HuH-7.5 (cell line): ENCODE results near the gene NTM.

Source experiments
- DNase-seq: peaks from one replicate; pipeline ENCODE4 v3.0.0; 2011; ENCODE audit warnings: low spot score

The NTM gene

DNA sequence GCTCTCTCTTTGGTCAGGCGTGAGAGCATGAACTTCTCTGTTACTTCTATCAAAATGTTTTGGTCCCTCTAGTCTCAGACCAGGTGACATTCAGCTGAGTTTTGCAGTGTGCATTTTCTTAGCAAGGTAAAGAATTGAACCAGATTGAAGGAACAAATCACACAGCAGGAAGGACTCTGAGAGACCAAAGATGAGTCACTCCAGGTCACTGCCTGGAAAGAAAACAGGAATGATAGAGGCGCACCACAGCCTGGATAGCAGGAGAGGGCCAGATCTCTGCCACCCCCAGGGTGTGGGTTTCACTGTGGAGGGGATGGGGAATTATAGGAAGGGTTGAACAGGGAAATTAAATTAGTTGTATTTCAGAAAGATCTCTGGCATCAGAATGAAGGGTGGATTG, 788.3 kb downstream of the NTM start:
- DNase-seq = no peak

DNA sequence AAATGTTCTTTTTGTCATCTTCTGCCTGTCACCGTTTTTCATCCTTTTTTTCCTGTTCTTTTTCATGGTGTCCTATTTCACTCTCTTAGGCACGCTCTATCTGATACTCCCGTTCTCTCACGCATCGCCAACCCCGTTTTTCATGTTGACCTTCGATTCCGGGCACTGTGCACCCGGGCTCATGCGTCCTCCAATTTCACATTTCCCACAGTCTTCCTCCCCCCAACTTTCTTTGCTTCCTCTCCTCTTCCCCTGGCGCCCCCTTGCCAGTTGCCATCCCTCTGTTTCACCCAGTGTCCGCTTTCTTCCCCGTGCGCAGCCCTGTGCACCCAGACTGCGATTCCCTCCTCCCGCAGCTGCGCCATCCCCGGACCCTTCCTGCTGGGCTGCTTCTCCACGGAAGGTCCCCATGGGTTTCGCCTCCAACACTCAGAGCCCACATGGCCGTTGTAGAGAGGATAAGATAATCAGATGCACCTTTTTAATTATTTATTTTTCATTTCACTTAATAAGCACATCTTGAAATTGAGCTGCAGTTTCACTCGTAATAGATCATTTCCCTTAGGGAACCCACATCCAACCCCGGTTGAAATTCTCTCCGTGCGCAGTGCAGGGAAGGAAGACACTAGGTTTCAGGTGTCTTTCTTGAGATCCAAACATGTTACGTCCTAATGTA, 791.1 kb downstream of the NTM start:
- no peak for DNase-seq

DNA sequence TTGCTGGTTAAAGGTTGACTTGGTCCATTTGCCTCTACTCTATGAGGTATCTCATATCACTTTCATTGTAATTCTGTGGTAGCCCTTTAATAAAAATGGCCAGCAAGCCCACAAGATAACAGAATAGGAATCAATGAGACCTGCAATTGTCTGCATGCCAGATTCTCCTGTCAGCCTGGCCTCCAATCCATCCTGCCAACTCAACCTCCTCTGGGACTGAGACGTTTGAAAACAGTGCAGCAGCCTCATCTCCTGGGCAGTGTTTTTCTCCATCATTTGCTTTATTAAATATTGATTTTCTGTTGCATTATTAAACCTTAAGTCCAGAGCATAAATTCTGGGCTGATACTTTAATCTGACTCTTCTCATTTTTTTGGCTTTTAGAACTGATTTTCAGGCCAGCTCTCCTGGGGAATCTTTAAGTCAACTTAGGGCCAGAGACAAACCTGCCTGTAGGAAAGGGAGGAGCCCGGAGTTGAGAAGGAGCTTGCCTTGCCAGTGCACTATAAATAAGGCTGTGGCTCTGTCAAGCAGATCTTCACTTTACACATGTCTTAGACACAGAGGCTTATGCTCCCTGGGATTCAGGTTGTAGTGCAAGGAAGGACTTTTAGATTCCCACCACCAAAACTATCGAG, 798.0 kb downstream of the NTM start:
- DNase-seq = no peak

DNA sequence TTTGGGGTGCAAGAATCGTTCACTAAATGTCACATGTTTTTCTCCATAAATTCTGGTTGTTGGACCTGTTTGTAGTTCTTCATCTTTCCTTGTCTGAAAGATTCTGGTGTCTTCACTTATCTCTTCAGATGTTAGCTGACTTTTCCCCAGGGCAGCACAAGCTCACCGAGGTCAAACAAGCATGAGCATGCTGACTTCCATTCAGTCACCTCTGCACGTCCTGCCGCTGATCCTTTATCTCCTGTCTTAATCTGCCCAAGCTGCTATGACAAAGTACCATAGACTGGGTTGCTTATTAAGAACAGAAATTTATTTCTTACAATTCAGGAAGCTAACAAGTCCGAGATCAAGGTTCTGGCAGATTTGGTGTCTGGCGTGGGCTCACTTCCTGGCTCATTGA, 800.6 kb downstream of the NTM start:
- DNase-seq = no peak

DNA sequence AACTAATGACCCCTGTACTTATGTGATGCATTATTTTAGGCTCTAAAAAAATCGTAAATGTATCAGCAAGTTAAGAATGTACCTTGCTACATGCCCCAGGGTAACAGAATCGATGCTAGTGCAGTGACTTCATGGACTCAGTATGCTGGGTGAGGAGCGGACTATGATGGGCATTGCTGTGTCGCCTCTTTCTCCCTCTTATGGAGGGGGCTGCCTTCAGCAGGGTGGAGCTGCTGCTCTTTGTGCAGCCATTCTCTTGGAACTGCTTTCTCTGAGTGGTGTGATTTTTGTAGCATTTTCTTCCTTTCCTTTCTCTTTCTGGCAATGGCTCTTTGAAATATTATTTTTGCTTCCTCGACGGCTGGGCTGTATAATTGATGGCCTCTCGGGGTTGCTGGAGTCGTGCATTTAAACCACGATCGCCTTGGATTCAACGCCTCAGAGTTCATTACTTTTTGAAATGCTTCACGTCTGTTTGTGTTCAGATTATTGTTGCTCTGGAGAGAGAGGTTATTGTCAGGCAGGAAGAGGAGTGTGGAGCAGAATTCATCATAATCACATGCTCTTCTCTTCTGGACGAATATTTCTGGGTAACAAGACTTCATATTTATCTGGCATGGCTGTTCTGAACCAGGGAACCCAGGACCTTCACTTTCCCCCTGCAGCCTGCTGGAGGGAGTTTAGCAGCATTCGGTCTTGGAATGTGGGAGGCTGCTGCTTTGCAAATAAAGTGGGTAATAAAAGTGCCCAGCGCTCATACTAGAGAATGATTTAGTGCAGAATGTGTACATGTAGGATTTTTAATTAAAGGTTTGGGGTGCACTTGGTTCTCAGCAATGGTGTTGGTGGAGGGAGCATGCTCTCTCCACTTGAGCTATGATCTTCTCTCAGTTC, 804.2 kb downstream of the NTM start:
- no peak for DNase-seq

DNA sequence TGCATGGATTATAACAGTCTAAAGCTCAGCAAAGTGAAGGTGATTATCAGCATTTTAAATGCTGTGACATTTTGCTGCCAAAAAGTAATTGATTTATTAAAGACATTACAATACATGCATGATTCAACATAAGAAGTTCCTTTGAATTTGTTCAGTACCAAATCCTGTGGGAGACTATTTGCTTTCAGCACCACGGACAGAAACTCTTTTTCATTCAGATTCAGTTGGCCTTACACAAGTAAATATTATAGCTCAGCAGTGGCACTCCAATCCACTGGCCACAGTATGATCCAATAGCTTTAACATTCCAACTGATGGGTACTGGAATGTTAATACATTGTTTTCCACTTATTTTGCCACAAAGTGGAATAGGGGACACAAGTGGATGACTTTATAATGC, 806.7 kb downstream of the NTM start:
- no peak for DNase-seq

DNA sequence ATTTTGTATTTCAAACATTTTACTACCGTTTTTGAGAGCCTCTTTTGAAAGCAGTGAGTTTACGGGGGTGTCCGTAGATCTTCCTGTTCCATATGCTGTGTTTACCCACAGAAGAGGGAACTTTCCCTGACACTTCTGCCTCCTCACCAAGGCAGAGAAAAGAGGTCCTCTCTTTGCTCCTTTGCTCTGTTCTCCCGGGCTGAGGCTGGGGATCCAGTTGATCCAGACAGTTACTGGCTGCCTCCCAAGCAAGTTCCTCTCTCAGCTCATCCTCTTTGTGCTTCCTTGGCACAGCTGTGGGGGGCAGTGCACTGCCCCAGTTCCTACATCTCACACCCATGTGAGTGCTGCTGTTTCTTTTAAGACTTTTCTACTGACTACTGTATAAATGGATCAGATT, 813.7 kb downstream of the NTM start:
- DNase-seq = no peak

DNA sequence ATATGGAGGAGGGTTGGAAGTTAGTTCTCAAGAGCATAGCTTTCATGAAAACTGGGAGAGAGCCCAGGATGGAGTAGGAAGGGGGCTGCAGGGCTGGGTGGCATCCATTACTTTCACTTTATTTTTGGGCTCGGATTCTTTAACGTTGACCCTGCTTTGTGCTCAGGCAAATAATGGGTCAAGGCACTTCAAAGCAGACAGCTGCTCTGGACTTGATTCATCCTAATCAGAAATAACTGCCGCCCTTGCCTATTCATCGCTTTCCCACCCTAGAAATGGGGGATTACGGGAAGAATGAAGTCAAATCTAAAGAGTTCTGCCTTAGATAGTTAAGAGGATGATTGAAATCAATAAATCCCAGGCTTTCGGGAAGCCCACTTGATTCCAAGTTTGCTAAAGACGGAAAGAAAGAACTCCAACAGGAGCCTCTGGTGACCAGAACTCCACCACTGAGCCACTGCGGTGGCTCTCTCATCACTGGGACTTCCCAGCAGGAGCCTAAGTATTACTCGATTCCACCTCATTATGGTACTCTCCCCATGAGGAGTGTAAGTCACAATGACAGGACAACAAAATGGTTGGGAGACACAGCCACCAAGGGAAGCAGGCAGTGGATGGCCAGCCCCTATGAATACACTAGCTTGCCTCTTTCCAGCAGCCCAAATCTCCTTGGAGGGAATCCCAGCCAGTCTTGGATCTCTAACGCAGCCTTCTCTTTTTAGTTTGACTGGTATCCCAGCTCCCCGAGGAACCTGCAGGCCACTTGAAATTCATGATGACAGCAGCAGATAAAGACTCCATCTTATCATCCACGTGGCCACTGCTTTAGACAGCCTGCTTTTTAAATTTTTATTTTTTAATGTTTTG, 815.5 kb downstream of the NTM start:
- no peak for DNase-seq

DNA sequence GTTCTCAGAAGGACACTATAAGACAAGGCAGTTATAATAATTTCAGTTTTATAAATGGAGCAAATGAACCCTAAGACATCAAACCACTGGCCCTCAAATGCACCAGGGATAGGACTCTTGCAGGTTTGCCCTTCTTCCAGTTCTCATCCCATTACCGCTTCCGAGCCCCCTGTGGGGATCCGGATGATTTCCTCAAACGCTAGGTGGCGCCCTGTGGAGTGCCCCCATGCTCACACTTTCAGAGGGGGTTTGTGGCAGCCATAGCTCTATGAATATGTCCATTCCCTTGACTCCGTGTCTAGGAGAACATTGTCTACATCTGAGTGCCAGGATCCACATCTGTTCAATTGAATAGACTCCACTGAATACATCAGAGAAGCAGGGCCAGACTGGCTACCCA, 816.3 kb downstream of the NTM start:
- no peak for DNase-seq

DNA sequence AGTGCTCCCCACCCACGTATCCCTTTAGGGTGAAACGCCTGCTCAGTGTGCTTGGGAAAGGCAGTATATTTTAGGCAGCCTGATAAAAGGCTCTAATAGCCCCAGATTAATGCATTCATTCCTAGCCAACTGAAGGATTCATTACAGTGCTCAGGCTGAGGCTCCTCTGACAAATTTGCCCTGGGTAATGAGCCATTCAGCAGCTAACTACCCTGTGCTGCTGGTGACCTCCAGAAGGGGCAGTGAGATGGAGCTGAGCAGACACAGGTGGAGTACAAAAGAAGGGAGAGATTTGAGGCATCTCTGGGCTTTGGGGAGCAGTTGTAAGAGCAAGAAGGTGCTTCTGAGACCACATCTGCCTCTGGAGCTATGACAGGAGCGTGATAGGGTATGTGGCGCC, 817.0 kb downstream of the NTM start:
- DNase-seq = no peak

DNA sequence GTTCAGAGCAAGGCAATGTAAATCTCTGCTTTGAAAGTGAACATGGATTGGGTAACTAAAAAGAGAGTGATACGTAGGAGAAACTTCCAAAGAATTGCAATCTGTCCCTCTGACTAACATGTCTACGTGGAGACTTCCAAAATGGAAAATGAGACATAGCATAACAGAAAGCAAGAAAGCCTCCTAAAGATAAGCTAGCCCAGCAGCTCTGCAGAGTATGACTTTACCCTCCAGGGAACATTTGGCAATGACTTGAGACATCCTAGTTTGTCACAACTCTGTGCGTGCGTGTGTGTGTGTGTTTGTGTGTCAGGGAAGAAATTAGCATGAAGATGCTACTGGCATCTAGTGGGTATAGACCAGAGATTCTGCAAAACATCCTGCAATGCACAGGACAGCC, 817.4 kb downstream of the NTM start:
- DNase-seq = no peak

DNA sequence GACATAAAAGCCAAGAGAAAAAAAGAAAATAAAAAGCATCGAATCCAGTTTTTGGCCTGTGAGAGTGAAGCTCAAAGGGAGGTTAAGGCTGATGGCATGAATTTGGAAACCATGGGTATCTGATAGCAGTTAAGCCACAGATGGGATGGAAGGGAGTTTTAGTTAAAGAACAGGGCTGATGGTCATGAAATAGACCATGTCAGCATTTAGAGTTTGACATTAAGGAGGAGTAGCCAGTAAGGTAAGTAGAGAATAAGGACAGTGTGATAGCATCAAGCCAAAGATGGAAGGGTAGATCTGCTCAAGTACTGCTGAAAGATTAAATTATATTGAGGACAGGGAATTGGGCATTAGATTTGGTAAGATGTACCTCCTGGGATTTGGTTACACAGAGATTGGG, 826.5 kb downstream of the NTM start:
- no peak for DNase-seq

DNA sequence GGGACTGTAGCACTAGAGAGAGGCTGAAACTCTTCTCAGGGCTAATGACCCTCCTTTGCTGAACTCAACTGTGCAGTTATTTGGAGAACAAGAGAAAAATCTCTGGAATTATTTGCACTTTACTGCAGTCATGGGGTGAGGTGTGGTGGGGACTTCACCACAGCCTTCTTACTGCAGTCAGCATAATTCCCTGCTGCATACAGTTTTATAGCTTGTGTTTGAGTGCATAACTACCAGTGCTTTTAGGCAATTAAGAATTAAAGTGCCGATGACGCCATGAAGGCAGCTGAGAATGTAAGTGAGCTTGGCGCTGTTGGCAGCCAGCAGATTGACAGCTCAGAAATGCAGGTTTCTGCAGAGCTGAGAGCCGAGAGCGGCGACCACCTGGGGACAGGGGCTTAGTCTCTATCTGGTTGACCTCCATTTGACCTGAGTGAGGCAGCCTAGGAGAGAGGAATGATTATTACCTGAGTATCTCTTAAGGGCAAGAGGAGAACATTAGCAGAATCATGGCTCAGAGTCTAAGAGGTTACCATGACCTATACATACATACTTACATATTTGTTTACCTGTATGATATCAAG, 830.0 kb downstream of the NTM start:
- DNase-seq = no peak

DNA sequence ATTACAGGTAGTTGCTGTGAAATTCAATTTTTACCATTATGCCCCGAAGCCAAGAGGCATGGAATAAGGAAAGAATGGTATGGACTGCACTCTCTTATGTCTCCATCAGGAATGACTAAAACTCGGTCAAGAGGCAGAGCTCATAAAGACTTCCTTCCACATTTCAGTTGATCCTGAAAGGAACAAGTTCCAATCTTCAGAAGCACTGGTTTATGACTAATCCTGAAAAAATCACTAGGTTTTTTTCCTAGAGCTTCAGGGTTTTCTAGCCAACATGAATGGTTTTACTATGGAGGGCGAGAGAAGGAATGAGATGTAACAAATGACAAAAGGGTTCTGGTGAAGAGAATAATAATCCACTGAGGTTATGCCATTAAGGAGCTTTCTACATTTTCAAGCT, 832.2 kb downstream of the NTM start:
- DNase-seq = no peak

DNA sequence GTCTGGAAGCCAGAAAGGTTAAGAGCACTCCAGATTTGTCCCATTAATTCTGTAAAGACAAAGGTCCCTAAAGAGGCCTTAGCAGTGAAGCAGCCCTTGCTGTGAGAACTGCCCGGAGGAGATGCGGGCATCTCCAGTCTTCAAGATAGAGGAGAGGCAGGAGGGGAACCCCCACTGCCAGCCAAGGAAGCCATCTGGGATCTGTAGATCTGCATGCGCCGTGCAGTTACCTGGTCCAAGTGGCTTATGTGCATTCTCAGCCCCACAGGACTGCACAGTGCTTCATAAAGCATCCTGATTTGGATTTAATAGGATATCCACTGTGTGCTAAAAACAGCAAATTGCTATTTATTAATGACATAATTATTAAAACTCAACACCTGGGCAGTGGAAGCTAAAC, 834.6 kb downstream of the NTM start:
- DNase-seq = no peak

DNA sequence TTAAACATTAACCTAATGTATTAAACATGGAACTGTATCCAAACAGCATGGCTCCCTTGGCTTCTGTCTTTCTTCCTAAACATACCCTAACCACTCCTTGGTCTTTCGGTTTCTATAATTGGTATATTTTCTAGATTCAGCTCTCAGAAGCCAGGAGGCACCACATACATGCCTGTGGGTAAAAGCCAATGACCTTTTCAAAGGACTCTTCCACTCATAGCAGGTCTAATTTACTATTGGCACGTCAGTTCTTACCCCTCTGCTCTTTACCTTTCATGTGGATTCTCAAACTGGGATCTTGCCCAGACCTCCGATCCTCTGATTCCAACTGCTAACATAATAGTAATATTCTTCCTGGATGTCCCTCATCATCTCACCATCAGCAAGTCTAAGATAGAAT, 835.1 kb downstream of the NTM start:
- no peak for DNase-seq

DNA sequence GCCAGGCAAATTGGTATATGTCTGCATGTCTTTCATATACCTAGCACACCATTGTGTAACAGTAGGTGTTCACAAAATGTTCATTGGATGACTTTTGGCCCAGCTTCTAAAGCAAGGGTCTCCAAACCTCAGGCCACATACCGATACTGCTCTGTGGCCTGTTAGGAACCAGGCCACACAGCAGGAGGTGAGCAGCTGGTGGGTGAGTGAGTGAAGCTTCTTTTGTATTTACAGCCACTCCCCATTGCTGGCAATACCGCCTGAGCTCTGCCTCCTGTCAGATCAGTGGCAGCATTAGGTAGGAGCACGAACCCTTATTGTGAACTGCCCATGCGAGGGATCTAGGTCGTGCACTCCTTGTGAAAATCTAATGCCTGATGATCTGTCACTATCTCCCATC, 836.6 kb downstream of the NTM start:
- no peak for DNase-seq

DNA sequence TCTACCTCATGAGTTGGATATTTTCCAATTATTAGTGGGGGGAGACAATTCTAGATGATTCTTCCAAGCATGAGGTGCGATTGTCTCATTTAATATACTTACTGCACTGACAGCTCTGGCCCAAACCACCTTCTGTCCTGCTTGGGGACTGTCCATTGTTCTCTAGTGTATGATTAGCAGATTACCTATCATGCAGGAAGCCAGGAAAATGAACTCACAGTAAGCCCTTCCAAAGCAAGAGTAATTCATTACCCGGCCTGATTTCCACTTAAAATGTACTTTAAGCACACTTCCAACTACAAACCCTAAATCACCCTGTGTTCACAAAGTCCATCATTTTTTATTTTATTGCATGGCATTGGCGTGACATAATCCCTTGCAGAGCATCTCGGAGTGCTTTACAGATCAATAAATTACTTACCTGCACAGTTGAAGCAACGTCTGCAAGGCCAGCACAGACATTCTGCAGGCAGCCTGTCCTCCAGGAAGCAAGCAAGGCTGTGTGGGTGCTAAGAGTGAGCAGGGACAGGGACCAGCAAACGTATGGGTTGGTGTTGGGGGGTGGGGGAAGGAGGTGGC, 838.2 kb downstream of the NTM start:
- DNase-seq = no peak

DNA sequence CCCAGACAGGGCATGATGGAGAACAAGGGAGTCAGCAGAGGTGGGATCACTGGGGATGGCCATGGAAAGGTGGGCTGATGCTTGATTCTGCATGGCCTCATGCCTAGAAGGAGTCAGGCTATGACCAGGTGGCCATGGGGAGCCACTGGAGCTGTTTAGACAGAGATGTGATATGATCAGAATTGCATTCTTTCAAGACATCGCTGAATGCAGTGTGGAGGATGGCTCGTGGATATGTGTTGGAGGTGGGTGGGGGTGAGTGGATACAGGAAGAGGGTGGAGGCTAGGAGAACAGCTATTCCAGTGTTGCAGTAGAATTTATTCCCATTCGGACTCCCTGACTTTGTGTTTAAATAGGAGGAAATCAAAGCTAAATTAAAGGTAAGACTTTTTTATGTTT, 841.1 kb downstream of the NTM start:
- DNase-seq = no peak

DNA sequence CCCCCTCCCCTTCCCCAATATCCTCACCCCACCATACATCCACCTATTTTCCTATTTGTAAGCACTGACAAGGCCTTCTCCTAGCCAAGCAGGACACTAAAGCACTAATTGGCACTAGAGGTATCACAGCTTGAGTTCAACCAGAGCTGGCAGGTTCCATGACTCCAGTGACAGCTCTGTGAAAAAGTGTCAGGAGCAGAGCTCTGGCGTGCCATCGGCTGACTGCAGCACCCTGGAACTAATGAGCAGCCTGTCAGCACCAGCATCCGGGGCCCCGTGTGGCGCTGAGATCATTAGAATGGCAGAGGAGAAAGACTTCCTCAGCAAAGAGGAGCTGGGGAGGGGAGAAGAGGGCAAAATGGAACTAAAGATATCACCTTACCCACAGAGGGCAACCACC, 847.4 kb downstream of the NTM start:
- DNase-seq = no peak

DNA sequence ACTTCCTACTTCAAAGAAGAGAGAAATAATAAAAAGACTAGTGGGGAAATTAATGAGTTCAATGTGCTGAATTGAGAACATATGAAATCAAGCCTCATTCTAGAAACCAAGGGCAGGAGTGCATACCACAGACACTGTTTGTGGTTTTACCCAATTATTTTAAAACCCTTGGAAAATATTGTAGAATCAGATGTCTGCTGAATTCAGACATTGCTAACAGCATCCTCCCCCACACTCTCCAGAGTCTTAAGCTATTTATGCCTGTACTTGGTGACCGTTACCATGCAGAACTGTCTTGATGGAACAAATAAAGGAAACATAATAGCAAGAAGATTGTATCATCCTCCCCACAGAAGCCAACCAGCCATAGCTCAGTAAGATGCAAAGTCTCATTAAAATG, 850.1 kb downstream of the NTM start:
- DNase-seq = no peak

DNA sequence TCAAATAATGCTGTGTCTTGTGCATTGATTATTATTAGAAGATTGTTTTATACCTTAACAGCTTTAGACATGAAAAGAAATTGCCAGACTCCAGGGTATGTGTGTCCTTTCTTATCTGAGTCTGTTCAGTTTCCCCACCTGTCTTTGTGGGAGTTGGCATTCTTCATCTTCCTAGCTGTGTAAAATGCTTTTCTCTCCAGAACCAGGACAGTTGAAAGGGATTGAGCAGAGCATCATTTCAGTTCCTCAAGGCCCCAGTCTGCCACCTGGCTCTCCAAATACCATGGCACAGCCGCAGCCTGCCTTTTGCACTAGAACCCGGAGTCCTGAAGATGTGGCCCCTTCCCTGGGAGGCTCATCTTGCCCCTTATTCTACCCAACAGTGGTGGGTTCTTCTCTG, 851.9 kb downstream of the NTM start:
- no peak for DNase-seq
